GM21717 (cell line): Measurements from ENCODE around the gene CNGA3.

Experiments
- ATAC-seq: cut with Tn5 transposase; IDR thresholded peaks from one replicate; pipeline ENCODE4 v1.9.1; 2021; ENCODE audit warnings: mild to moderate bottlenecking, moderate library complexity; ENCODE audit not compliant: unreplicated experiment

Gene CNGA3

GRCh38 chr2:98327776-98328175 is 18.5 kb upstream of the CNGA3 start:
- no peak for ATAC-seq

GRCh38 chr2:98329549-98329948 is 16.7 kb upstream of the CNGA3 start:
- ATAC-seq: no peak

- no peak for ATAC-seq
Observed at GRCh38 chr2:98332989-98333388, 13.3 kb upstream of the CNGA3 start.

GRCh38 chr2:98333922-98334321 is 12.3 kb upstream of the CNGA3 start:
- ATAC-seq: no peak

- ATAC-seq: no peak
Observed at GRCh38 chr2:98334439-98335078, 11.7 kb upstream of the CNGA3 start.

- ATAC-seq: no peak
Observed at GRCh38 chr2:98335271-98335670, 11.0 kb upstream of the CNGA3 start.

GRCh38 chr2:98341241-98341640 is 5.0 kb upstream of the CNGA3 start:
- ATAC-seq: no peak

- ATAC-seq: no peak
Observed at GRCh38 chr2:98343285-98343684, 3.0 kb upstream of the CNGA3 start.

- ATAC-seq: no peak
Observed at GRCh38 chr2:98347298-98348065, 1.2 kb downstream of the CNGA3 start.

GRCh38 chr2:98348066-98348561 is 1.9 kb downstream of the CNGA3 start:
- ATAC-seq: no peak

GRCh38 chr2:98350411-98350810 is 4.2 kb downstream of the CNGA3 start:
- ATAC-seq: no peak

GRCh38 chr2:98355881-98356280 is 9.6 kb downstream of the CNGA3 start:
- no peak for ATAC-seq

- no peak for ATAC-seq
Observed at GRCh38 chr2:98356729-98357128, 10.5 kb downstream of the CNGA3 start.

GRCh38 chr2:98357849-98358248 is 11.6 kb downstream of the CNGA3 start:
- ATAC-seq: no peak

- no peak for ATAC-seq
Observed at GRCh38 chr2:98359986-98360385, 13.7 kb downstream of the CNGA3 start.

- no peak for ATAC-seq
Observed at GRCh38 chr2:98367721-98368120, 21.5 kb downstream of the CNGA3 start.

GRCh38 chr2:98369710-98370239 is 23.5 kb downstream of the CNGA3 start:
- ATAC-seq: no peak

- no peak for ATAC-seq
Observed at GRCh38 chr2:98372121-98372520, 25.9 kb downstream of the CNGA3 start.

GRCh38 chr2:98372579-98372978 is 26.3 kb downstream of the CNGA3 start:
- no peak for ATAC-seq

- ATAC-seq: no peak
Observed at GRCh38 chr2:98374286-98374685, 28.0 kb downstream of the CNGA3 start.

GRCh38 chr2:98374958-98375570 is 28.8 kb downstream of the CNGA3 start:
- ATAC-seq: no peak
